ENCODE results near the gene SUN1. TPM values are rescaled to one million over a fixed set of nuclear protein-coding genes. Genes with fewer than 3 reads are reported as not detected.

The SUN1 gene
- total and polyA plus RNA-seq, 10 of the 15 experiments (the other 5 are each of a cell fraction or from before 2014, with no cell fraction given) = 27.8 to 107 (median 65.8) TPM

- TF ChIP-seq SMAD5 (IDR thresholded peaks at IDR 0.05; ENCODE audit: low read depth) = no peak
Measured at GRCh38 chr7:785416-785815, 46.9 kb upstream of the SUN1 start (continued).

DNA sequence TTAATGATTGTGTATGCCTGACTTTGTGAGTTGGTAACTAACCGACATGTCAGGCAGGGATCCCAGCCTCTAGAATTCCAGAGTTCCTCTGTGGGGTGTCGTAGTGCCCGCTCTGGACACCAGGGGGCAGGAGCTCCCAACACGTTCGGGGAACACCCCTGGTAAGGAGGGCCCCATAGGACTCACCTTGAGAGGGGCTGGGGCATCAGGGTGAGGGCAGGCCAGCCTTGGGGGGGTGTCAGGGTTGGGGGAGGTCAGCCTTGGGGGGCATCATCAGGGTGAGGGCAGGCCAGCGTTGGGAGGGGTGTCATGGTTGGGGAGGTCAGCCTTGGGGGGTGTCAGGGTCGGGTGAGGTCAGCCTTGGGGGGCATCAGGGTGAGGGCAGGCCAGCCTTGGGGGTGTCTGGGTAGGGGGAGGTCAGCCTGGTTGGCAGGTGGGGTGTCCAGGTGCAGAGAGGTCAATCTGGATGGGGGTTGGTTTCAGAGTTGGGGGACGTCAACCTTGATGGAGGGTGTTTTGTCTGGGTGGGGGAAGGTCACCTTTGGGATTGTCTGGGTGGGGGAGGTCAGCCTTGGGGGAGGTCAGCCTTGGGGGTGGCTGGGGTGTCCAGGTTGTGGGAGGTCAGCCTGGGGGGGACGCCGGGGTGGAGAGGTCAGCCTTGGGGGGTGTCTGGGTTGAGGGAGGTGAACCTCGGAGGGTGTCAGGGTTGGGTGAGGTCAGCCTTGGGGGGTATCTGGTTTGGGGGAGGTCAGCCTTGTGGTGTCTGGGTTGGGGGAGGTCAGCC, 45.6 kb upstream of the SUN1 start:
- FAIRE-seq (peak; percentile 74), DNase-seq (ENCODE audit: low read depth, low spot score) (no peak), ATAC-seq (peak; percentile 95)
- Histone ChIP-seq H3K9ac (ENCODE audit: control insufficient read depth, insufficient read depth, low read length) (no peak overlapping the region), H3K27me3 (replicated peaks in 1 of 2; ENCODE audit: control insufficient read depth in 2 of 2, insufficient read depth in 2 of 2, low read length in 1 of 2) (no peaks in the 10 kb centered on the region), H3K4me2 (ENCODE audit: control insufficient read depth, insufficient read depth) (no peak overlapping the region), H3K79me2 (ENCODE audit: control insufficient read depth, insufficient read depth, low read length) (no peaks in the 10 kb centered on the region), H4K20me1 (ENCODE audit: control insufficient read depth, insufficient read depth) (no peaks in the 10 kb centered on the region), H3K9me3 (replicated peaks; ENCODE audit: control insufficient read depth, insufficient read depth, low read length) (no peaks in the 10 kb centered on the region; the same call in 2 of the 3 replicates), H2AFZ (ENCODE audit: control insufficient read depth, low read depth, low read length) (no peak overlapping the region), H3K36me3 (ENCODE audit: control insufficient read depth in 2 of 2, insufficient read depth in 2 of 2, low read length in 1 of 2) (peaks cover 0 to 2% of the 10 kb centered on the region in 2 experiments; a peak in 2 of 4 replicates), H3K4me1 (ENCODE audit: control insufficient read depth, insufficient read depth, low read length) (no peaks in the 10 kb centered on the region), H3K27ac (ENCODE audit: control insufficient read depth, insufficient read depth) (no peak overlapping the region), H3K4me3 (no peak overlapping the region)
- ChIA-PET POLR2A (no interaction called here), CTCF (interaction anchor here (1.7 to 7.2 kb wide), 2 partner anchors 86 to 88 kb away, joined by 5 to 79 read pairs; no protein-coding TSS in a partner anchor), RAD21 (ENCODE audit: unreplicated experiment) (interaction anchor here (1.0 to 2.1 kb wide), 3 partner anchors 86 to 465 kb away, joined by 3 to 11 read pairs (median 7); no protein-coding TSS in a partner anchor), SMC1A (ENCODE audit: uncharacterized antibody, unreplicated experiment) (interaction anchor here (0.9 to 2.7 kb wide), 3 partner anchors 31 to 86 kb away, joined by 3 to 18 read pairs (median 4); no protein-coding TSS in a partner anchor)
- intact Hi-C loops (cut with micrococcal nuclease; ENCODE audit: unreplicated experiment) (loop anchor here (1.0 to 10.0 kb wide), 2 partner anchors 87 to 168 kb away; partner anchors contain the start of gene ADAP1), in situ Hi-C loops (cut with MboI) (loop anchor here (5.0 kb wide), 1 partner anchor 86 kb away; no protein-coding TSS in a partner anchor)
- 67% methylated on average over 7 of the region's 11 CpGs for WGBS (ENCODE audit: insufficient coverage, insufficient replicate concordance, low lambda C conversion rate, missing lambda C conversion rate)
- BruUV-seq (replicated peaks) = no TSS peak
- no peak for TF ChIP-seq WRNIP1 (IDR thresholded peaks at IDR 0.05; ENCODE audit: borderline replicate concordance, low read depth, low read length)
- TF ChIP-seq NBN (IDR thresholded peaks at IDR 0.05) = no peak
- TF ChIP-seq MTA2 (IDR thresholded peaks at IDR 0.05; ENCODE audit: low read depth) = no peak
- TF ChIP-seq IRF4 (IDR thresholded peaks at IDR 0.05; ENCODE audit: low read depth, low read length) = 0 out of 2 replicates have a peak, but pooled peaks have one; percentile 35
- peak; percentile 69 for TF ChIP-seq YY1 (IDR thresholded peaks at IDR 0.05; ENCODE audit: low read depth, low read length)
- TF ChIP-seq SMAD1 (IDR thresholded peaks at IDR 0.05; ENCODE audit: low read depth, partially characterized antibody) = no peak
- peak; percentile 92 for TF ChIP-seq RAD21 (IDR thresholded peaks at IDR 0.05; ENCODE audit: insufficient read depth, low read depth, low read length)
- TF ChIP-seq HSF1 (IDR thresholded peaks at IDR 0.05; ENCODE audit: low read depth, low read length) = no peak
- TF ChIP-seq SMAD5 (IDR thresholded peaks at IDR 0.05; ENCODE audit: low read depth) = no peak
- no peak for TF ChIP-seq BHLHE40 (IDR thresholded peaks at IDR 0.05; ENCODE audit: borderline replicate concordance in 1 of 2, low read depth in 2 of 2, low read length in 1 of 2)
- TF ChIP-seq POLR2AphosphoS5 (IDR thresholded peaks at IDR 0.05; ENCODE audit: low read length) = no peak
- no peak for TF ChIP-seq JUND (IDR thresholded peaks at IDR 0.05; ENCODE audit: low read depth, low read length)
- TF ChIP-seq NFIC (IDR thresholded peaks at IDR 0.05; ENCODE audit: low read depth, low read length) = no peak
- TF ChIP-seq CTCF (IDR thresholded peaks at IDR 0.05 in 2 of 3, conservative IDR thresholded peaks at IDR 0.05 in 1 of 3; ENCODE audit: control insufficient read depth in 2 of 3, extremely low read depth in 1 of 3, insufficient read depth in 1 of 3, low read depth in 3 of 3, low read length in 3 of 3) = peak; percentile 84 to 91 (median 89)
- TF ChIP-seq MLLT1 (IDR thresholded peaks at IDR 0.05) = 0 out of 2 replicates have a peak, but pooled peaks have one; percentile 6
- TF ChIP-seq IKZF2 (IDR thresholded peaks at IDR 0.05) = peak in 1 of 2 experiments; percentile 15; a peak in 1 of 4 replicates
- TF ChIP-seq SIN3A (IDR thresholded peaks at IDR 0.05; ENCODE audit: low read depth, low read length) = no peak
